ENCODE data around the gene MC1R.
"Not testable (repeated sequence)": the region's sequence is repeated elsewhere in the genome, so short reads cannot be mapped to it uniquely, and the experiment has no call there.

MC1R gene

GRCh38 chr16:89913408-89914387 is 5.0 kb upstream of the MC1R start:
- DNase-seq (ENCODE audit: low read depth in 2 of 2), result no peak

- DNase-seq (ENCODE audit: low read depth in 2 of 2), result not testable (repeated sequence)
Observed at GRCh38 chr16:89914642-89915285, 3.9 kb upstream of the MC1R start.

GRCh38 chr16:89915303-89916232 is 3.1 kb upstream of the MC1R start:
- no peak for DNase-seq (ENCODE audit: low read depth in 2 of 2)

GRCh38 chr16:89917773-89918452 is 749 bp upstream of the MC1R start:
- peak; percentile 21 to 71 for DNase-seq (ENCODE audit: low read depth in 2 of 2)

GRCh38 chr16:89919535-89920406 is 1.1 kb downstream of the MC1R start:
- DNase-seq (ENCODE audit: low read depth in 2 of 2), result no peak

GRCh38 chr16:89920723-89921122 is 2.1 kb downstream of the MC1R start:
- no peak for DNase-seq (ENCODE audit: low read depth in 2 of 2)

- no peak for DNase-seq (ENCODE audit: low read depth in 2 of 2)
Observed at GRCh38 chr16:89921131-89921701, 2.6 kb downstream of the MC1R start.

- no peak for DNase-seq (ENCODE audit: low read depth in 2 of 2)
Observed at GRCh38 chr16:89921702-89922476, 3.2 kb downstream of the MC1R start.

- DNase-seq (ENCODE audit: low read depth in 2 of 2), result peak in 1 of 2 donors; percentile 28
Observed at GRCh38 chr16:89922477-89922883, 3.8 kb downstream of the MC1R start.

- peak in 1 of 2 donors; percentile 14 for DNase-seq (ENCODE audit: low read depth in 2 of 2)
Observed at GRCh38 chr16:89922884-89923639, 4.4 kb downstream of the MC1R start, which contains the start of gene TUBB3. TSS of gene TUBB3 (plus strand) at chr16:89923342. CDS start at chr16:89923402, 60 bp downstream.

GRCh38 chr16:89923640-89924296 is 5.1 kb downstream of the MC1R start:
- DNase-seq (ENCODE audit: low read depth in 2 of 2), result no peak

- DNase-seq (ENCODE audit: low read depth in 2 of 2), result no peak
Observed at GRCh38 chr16:89924297-89924924, 5.7 kb downstream of the MC1R start.

GRCh38 chr16:89924925-89925307 is 6.3 kb downstream of the MC1R start:
- DNase-seq (ENCODE audit: low read depth in 2 of 2), result no peak

- DNase-seq (ENCODE audit: low read depth in 2 of 2), result no peak
Observed at GRCh38 chr16:89925596-89926079, 7.0 kb downstream of the MC1R start.

- no peak for DNase-seq (ENCODE audit: low read depth in 2 of 2)
Observed at GRCh38 chr16:89931305-89931896, 12.7 kb downstream of the MC1R start.

- DNase-seq (ENCODE audit: low read depth in 2 of 2), result no peak
Observed at GRCh38 chr16:89931964-89932363, 13.3 kb downstream of the MC1R start.

GRCh38 chr16:89934019-89934418 is 15.4 kb downstream of the MC1R start:
- not testable (repeated sequence) for DNase-seq (ENCODE audit: low read depth in 2 of 2)

All from stimulated activated CD8-positive, alpha-beta memory T cell treated with anti-CD3 and anti-CD28 coated beads, Interleukin-7, amount 100 ng/mL, for 4 hours (primary cell).